GM21367 (cell line): Measurements from ENCODE around the gene FRMPD4.

Experiments
- ATAC-seq: cut with Tn5 transposase; IDR thresholded peaks from one replicate; pipeline ENCODE4 v1.9.1; 2021; ENCODE audit not compliant: unreplicated experiment

FRMPD4 gene

DNA sequence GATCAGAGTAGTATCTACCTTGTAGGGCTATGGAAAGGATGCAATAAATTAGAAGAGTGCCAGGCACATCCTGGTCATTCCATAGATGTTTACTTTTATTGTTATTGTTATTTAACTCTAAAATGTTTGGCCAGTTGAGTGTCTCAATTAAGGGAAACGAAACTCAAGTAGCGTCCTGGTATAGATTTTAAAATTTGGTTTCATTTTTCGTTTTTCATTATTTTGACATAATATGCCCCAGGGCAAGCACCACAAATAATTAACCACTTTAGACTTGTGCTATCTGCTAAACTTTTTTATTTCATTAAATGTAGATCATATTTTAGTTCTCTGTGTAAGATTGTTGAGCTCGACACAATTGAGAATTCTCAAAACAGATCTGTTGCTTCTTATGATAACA, 473.2 kb downstream of the FRMPD4 start:
- ATAC-seq, result no peak

DNA sequence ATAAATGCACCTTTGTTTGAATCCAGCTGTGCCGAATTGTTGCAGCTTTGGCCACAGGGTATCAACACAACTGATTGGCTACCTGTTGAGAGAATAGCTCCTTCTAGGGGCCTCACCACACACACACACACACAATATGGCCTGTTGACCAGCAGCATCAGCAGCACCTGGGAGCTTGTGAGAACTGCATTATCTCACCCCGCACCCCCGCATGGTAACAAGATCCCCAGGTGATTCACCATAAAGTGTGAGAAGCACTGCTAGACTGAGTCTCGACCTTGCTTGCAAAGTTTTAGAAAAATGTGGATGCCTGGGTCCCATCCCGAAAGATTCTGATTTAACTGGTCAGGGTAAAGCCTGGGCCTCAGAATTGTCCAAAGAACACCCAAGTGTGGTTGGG, 476.0 kb downstream of the FRMPD4 start:
- no peak for ATAC-seq

DNA sequence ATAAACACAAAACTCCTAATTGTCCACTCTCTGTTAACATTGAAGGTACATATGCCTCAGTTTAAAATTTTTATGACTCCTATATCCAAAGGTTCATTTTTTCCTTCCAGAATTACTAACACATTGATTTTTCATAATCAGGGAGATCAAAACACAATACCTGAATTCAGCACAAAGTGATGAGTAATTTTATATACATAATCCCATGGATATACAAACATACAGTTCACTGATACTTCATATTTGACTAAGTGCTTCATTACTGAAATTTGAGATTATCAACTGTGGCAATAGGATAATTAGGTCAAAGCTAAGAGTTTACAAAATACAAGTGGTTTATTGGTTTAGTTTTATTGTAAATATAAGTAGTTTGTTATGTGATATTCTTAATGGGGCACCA, 476.8 kb downstream of the FRMPD4 start:
- no peak for ATAC-seq

DNA sequence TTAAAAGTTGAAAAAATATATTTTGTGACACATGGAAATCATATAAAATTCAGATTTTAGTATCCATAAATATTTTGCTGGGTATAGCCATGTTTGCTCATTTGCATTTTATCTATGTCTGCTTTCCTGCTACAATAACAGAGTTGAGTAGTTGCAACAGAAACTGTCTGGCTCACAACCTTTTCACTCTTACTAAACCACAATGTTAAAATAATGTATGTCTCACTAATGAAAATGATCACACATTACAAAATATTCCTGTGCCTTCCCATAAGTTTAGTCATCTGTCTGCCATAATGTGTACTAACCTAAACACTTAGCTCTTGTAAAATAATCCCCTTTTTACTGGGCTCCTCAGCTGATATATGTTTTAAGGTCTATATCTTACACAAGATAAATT, 479.0 kb downstream of the FRMPD4 start:
- no peak for ATAC-seq

DNA sequence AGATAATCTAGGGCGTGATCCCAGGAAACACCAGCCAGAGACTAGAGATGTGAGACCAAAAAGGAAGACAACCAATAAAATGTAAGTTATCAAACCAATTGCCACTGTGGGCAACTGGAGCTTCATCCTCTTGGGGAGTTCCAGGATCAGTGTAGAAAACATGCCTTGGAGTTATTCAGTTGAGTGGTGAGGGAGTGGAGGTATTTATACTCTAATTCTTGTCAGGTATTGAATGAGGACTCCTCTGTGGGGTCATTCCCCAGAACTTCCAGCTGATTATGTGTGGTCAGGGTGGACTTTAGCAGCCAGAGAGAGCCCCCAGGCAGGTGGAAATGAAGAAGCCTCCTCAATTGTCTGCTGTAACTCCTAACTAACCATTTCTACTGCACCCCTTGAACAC, 509.0 kb downstream of the FRMPD4 start:
- no peak for ATAC-seq

DNA sequence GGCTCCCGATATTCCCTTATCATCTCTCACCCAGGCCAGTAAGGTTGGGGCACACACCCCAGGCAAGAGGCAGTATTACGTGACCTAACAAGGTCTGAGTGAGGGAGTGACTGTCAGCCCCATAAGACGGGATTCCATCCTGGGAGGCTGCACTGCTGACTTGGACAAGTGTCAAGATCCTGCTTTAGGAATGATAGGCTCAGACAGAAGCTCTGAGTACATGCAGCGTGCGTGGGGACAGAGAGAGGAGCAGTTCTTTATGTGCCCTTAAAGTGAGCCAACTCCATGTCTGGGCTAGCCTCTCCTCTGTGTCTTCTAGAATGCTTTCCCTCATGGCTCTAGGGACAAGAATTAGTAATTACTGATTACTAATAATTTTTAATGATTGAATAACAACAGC, 510.7 kb downstream of the FRMPD4 start:
- no peak for ATAC-seq

DNA sequence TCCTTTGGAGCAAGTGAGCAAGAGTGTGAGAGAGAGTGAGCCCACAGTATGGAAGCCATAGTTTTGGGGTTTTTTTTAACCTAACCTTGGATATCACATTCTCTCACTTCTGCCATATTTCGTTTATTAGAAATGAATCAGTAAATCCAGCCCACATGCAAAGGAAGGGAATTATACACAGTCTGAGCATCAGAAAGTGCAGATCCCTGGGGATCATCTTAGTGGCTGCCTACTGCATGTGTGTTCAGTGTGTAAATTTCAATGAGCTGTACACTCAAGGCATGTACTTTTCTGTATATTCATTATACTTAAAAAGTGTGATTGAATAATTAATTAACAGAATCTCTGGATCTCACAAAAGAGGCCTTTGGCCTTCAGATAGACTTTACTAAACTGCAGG, 519.2 kb downstream of the FRMPD4 start:
- no peak for ATAC-seq

DNA sequence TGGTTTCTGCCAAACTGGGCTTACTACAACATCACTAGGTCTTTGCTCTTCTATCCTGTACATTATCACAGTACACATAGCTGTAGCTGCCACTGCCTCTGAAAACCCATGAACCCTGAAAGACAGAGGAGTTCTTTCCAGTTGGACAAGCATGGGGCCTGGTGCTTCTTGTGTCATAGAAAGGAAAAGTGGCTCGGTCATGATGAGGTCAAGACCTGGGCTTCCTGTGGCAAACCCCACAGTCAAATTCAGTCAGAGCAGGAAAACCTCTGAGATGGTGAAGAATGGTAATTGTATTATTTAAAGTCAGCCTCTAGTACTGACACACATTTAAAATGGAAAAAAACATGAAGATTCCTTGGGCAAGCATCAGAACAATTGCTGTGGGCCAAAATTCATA, 519.6 kb downstream of the FRMPD4 start:
- ATAC-seq, result no peak

DNA sequence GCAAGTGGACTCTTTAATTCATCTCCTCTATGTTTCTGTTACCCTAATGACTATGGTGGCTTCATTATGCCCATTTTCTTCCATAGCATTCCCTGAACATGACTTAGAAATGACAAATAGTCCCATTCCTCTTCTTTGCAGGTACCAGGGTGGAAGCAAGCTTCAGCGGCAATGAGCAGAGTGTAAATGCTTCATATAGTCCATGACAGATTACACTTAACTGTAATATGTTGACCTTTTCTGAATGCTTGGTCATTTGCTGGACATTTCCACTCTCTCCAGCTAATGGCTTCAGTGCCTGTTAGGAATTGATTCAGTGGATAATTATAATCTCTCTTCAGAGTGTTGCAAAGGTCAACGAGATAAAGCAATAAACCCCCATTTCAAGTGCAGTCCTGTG, 523.2 kb downstream of the FRMPD4 start:
- ATAC-seq, result no peak

DNA sequence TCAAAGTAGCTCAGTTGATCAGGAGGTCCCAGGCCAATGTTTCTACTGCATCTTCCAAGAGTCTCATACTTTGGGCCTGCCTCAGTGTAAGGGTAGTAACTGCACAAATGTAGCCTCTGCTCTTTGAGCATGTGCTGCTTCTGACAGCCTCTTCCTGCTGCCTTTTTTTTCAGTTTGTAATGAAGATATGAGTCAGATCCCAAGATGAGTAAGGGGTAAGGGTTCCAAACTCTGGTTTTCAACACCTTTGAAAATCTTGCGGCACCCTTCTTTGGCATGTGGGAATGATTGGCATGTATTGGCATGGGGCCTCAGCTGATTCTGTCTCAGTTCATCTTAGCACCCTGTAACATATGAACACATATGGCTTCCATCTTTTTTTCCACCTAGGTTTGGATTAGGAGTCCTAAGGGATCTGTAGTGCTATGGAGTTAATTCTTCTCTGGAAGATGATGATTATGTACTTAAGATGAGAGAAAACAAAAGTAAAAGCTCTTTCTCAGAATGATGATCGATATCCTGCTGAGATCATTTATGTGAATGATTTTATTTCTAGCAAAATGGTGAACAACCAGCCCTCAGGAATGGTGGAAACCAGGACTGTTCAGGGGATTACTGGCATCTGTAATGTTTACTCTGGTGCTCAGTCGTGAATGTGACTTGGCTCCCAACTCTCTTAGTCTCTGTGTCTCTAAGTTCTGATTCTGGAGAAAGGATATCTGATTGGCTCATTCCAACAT, 534.3 kb downstream of the FRMPD4 start:
- ATAC-seq, result no peak

DNA sequence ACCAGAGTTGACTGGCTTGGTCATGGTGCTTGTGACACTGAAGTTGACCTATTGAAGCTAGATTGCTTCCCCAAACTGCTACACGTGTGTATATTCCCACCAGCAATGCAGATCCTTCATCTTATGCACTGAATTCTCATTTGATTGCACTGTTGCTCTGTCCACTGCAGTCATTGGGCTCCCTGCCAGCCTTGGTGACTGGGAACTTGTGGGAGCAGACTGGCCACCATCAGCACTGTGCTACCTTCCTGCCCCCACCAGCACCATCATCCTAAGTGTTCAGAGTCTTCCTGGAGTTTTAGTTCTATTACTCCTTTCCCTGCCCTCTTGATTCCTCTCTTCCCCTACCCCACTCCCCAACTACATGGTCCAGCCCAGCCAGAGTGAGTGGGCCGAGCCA, 535.2 kb downstream of the FRMPD4 start:
- ATAC-seq, result no peak

DNA sequence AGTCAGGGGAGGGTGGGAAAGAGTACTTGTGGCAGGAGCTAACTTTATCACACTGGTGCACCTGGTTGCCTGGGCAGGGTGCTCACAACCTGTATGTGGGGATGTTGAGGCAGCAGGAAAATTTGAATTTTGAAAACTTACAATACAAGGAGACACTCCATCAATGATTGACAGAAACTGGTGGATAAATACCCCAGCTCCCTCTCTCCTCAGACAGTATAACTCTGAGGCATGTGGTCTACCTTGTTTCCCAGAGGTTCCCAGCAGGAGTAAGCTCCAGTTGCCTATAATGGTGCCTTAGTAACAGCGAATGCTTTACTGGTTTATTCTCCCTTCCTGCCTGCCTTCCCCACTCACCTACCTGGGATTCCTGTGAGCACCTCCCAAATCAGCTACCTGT, 541.2 kb downstream of the FRMPD4 start:
- no peak for ATAC-seq

DNA sequence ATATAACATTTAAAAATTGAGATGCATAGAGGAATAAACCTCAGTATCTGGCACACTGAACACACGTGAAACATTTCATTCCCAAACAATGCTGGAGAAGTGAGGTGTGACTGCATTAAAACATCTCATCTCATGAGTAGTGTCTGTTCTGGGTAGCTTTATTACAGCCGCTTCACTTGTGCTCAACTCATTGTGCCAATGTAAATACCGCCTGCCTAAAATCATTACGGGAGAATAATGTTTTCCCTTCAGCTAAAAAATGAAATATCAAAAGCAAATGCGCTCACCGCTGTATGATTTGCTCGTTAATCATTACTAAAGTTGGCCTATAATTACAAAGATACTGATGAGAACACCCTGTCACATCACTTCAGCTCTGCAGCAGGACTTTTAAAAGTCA, 542.8 kb downstream of the FRMPD4 start:
- ATAC-seq, result no peak

DNA sequence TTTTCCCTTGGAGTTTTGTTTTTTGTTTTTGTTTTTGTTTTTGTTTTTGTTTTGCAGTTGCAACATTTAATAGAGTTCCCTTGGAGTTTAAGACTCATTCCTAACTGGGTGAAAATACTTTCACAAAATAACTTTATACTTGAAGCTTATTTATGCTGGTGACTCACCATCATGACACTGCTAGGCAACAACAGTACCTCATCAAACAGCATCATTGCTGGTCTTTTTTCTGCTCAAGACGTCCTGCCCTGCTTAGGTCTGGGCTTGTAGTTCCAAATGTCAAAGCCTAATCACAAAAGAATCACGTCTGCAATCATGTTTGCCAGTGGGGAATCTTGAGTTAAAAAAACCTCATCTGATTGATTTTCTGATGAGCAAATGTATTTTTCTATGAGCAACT, 547.3 kb downstream of the FRMPD4 start:
- ATAC-seq, result no peak

DNA sequence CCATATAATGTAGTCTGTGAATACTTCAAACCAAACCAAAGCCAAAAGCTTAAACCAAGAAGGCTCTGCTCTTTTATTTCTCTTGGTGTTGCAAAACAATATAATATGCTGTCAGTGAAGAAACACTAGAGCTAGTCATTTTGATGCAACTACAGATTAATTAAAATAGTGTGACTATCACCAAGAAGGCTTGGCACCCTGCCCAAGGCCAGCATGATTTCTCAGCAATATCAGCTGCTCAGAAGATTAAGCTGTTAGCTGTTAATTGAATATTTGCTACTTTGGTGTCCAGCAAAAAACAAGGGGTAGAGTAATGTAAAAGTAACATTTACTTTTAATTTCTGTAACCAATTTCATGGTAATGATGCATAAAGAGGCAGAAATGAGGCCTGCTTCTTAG, 548.1 kb downstream of the FRMPD4 start:
- ATAC-seq, result no peak

DNA sequence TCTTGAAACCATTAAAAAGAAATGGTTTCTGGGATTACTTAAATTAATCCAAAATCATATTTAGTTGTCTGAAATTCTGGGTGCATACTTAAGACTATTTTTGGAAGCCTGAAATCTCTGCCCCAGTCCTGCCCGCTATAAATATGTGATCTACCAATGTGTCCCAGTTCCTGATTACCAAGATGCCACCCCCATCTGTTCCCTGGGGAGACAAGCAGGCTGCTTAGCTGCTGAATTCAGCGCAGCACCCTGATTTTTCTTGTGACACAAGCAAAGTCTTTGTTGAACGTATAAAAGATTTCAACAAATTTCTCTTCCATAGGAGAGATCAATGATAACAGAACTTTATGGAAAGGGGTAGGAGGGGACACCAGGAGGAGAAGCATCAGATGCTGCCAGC, 552.4 kb downstream of the FRMPD4 start:
- ATAC-seq, result no peak

DNA sequence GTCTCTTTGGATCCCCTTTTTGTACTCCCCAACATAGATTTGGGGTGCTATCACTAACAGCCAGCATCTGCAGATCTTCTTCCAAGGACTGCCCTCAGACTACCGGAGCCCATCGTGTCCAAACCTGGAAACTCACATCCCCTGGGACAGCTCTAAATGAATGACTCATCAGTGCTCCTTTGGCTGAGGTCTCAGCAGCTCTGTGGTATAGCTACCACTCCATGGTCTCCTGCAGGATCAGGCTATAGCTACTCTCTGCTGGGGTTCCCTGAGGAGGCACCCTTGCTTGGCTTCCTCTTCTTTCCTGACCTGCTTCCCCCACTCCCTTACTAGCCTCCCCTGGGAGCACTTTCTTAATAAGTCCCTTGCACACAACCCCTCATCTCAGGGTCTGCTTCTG, 555.5 kb downstream of the FRMPD4 start:
- ATAC-seq, result no peak

DNA sequence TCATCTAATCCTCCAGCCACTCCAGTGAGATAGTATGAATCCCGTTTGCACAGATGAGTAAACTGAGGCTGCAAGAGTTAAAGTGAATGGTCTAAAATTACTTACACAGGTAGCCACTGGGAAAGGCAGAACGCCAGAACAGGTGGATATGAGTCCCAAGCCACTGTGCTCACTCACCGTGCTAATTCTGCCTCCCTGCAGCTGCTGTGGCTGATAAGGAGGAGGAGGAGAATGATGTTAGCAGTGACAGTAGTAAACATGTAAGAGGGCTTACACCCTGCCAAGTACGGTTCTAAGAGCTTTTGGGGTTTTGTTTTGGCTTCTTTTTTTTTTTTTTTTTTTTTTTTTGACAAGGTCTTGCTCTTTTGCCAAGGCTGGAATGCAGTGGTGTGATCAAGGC, 562.5 kb downstream of the FRMPD4 start:
- no peak for ATAC-seq

DNA sequence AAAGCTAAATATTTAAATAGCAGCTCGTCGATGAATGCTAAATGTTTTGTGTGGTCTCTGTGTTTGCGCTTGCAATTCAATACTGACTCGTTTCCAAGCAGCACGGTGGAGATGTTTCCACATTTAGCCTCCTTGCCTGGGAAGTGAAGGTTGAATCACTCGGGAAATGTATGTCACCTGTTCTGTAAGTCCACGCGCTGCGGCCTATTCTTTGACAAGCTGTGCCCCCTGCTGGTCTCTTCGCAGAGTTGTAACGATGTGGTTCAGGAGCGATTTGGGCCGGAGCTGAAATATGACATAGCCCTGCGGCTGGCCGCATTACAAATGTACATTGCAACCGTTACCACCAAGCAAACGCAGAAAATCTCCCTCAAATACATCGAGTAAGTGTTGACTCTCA, 563.4 kb downstream of the FRMPD4 start:
- ATAC-seq, result no peak

DNA sequence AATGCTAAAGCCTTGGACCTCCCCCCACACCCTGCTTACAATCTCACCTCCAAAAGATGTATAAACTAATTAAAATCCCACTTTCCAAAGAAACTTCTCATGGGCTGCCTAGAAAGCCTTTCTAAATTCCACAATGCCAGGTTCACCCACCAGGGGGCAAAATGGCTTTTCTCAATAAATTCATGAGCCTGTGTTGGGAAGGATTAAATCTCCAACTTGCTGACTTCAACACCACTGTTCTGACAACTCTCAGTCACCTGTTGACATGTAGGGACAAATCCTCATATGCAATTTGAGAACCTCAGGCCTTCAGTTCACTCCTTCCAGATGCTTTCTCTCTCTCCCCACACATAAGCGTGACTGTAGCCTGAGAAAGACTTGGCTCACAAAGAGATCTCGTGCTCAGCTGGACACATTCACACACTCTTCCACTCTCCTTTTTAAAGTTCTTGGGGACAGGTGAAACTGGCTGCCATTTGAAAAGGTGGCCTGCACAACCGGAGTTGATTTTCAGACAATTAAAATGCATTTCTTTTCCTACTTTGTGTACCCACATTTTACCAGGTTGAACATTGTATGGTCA, 564.3 kb downstream of the FRMPD4 start:
- no peak for ATAC-seq

DNA sequence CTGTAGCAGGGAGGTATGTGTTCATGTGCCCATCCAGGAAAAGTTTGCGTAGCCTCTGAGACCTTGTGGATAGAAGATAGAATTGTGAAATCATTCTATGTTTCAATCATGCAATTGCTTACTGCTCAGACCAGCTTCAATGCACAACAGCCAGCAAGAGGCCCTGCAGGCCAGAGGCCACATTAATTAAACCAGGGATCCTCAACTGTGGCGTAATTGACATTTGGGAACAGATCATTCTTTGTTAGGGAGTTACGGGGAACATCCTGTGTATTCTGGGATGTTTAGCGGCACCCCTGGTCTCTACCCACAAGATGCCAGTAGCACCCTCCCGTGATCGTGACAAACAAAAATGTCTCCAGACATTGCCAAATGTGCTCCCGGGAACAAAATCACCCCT, 566.4 kb downstream of the FRMPD4 start:
- ATAC-seq, result no peak

DNA sequence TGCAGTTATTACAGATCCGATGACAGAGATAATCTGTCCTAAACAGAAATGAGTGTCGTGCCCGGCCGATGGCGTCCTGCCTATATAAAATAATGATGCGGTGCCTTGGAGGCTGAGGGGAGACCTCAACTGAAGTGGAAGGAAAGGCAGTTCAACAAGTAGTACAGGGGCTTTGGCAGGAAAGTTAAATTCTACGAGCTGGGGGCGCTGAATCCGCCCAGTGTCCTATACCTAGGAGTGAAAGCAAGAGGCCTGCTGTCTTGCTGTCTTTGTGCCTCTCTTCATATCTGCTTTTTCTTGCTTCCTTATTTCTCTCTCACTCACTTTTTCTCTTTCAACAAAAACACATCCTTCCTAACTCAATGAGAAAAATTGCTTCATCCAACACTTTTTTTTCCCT, 570.8 kb downstream of the FRMPD4 start:
- no peak for ATAC-seq

DNA sequence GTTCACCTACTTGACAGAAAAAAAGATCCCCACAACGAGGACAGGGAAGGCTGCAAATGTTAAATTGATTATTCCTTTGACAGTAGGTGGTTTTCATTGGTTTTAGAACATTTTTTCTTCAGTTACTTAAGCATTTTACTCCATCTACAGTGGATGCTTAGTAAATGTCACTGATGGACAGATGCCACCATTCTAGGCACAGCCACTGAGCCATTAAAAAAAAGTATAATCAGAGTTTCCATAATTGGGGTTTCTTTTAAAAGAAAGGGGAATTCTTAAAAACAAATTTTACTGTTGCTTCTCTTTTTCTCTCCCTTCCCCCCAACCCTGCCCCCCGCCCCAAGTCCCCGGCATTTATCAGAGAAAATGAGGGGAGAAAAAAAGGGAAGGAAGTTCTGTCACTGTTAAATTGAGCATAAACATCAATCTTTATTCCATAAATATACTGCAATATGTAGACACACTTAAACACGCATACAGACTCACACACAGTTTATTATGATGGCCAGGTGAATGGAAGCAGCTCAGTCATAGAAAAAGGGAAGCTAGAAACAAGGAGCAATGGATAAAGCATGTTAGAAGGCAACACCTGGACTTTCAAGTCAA, 573.3 kb downstream of the FRMPD4 start:
- ATAC-seq, result no peak
